HCT116 (cell line): ENCODE results near the gene TDRD10. TPM values are rescaled to one million over a fixed set of nuclear protein-coding genes. Genes with fewer than 3 reads are reported as not detected.

ENCODE experiments used
- ATAC-seq: fragments of 200-7000 bp; cut with Tn5 transposase; 2 replicates; pipeline ENCODE4 v1.9.1; 2020; ENCODE audit warnings: mild to moderate bottlenecking, moderate library complexity
- BruUV-seq: library from RNA; stranded (reverse); fragments of 400-500 nt; replicated peaks from 2 replicates; lab custom pipeline; 2021; lab: Mats Ljungman, UMichigan
- CTCF ChIA-PET: fragments of 300-600 bp; sonication (Branson Sonifier 250); formaldehyde crosslinking; loops from one replicate; lab custom pipeline; 2021; ENCODE audit warnings: antibody characterized with exemption; lab: Charles Lee
- POLR2A ChIA-PET: fragments of 300-600, 350-600 bp; sonication (Branson Sonifier 250); formaldehyde crosslinking; loops from one replicate; lab custom pipeline; 2021; ENCODE audit warnings: antibody characterized with exemption; lab: Charles Lee
- RAD21 ChIA-PET, 2 experiments: fragments of 300-600 bp; sonication (Branson Sonifier 250); formaldehyde crosslinking; loops; one replicate each; lab custom pipeline; 2023; ENCODE audit warnings: low total read pairs in 2 of 2; ENCODE audit not compliant: uncharacterized antibody in 2 of 2, unreplicated experiment in 2 of 2, low non-redundant PET in 1 of 2; lab: Charles Lee
- DNase-seq: peaks from one replicate; pipeline ENCODE4 v3.0.0-alpha.2; 2010; ENCODE audit warnings: low read depth, low spot score
- H2AFZ ChIP-seq: fragments of 200-600 bp; shearing (Covaris generic), sonication (generic); 2 replicates; pipeline ENCODE4 v1.6.1; 2017; ENCODE audit warnings: low read depth, mixed run types, mixed read lengths, antibody characterized with exemption, low read length; ENCODE audit not compliant: poor library complexity, severe bottlenecking
- H3K27ac ChIP-seq: 2 replicates; pipeline ENCODE4 v1.5.1; 2012; ENCODE audit warnings: low read depth, low read length
- H3K27me3 ChIP-seq: fragments of 200-600 bp; sonication (generic); 2 replicates; pipeline ENCODE4 v1.6.1; 2016; ENCODE audit warnings: mixed run types, low read length, mixed read lengths; ENCODE audit not compliant: insufficient read depth
- H3K36me3 ChIP-seq, 2 experiments: fragments of 200-500 bp in 1 of 2; fragments of 200-600 bp in 1 of 2; sonication (Bioruptor generic) in 1 of 2; sonication (generic) in 1 of 2; 2 replicates each; pipeline versions ENCODE4 v1.5.1 to v1.6.1; 2014 to 2016; ENCODE audit warnings: low read length in 2 of 2, inconsistent platforms in 1 of 2, mixed read lengths in 1 of 2, mixed run types in 1 of 2; ENCODE audit not compliant: insufficient read depth in 2 of 2, control insufficient read depth in 1 of 2
- H3K4me1 ChIP-seq, 2 experiments: fragments of 200-600 bp in 1 of 2; sonication (generic) in 1 of 2; 2 replicates each; pipeline versions ENCODE4 v1.5.1 to v1.6.1; 2012 to 2017; ENCODE audit warnings: low read length in 2 of 2, inconsistent platforms in 1 of 2, mild to moderate bottlenecking in 1 of 2, mixed read lengths in 1 of 2, mixed run types in 1 of 2, moderate library complexity in 1 of 2; ENCODE audit not compliant: insufficient read depth in 2 of 2, control insufficient read depth in 1 of 2
- H3K4me2 ChIP-seq: fragments of 200-600 bp; sonication (generic); 2 replicates; pipeline ENCODE4 v1.6.1; 2017; ENCODE audit warnings: mixed run types, low read length, mixed read lengths
- H3K4me3 ChIP-seq, 2 experiments: fragments of 200-600 bp in 1 of 2; sonication (generic) in 1 of 2; replicated peaks in 1 of 2; 2 replicates each; pipeline ENCODE4 v1.5.1; 2011 to 2016; ENCODE audit warnings: low read length in 2 of 2, control low read depth in 1 of 2, low read depth in 1 of 2, mild to moderate bottlenecking in 1 of 2, mixed read lengths in 1 of 2, mixed run types in 1 of 2
- H3K79me2 ChIP-seq: fragments of 200-600 bp; sonication (generic); 2 replicates; pipeline ENCODE4 v1.6.1; 2017; ENCODE audit warnings: mild to moderate bottlenecking, mixed run types, low read length, moderate library complexity, mixed read lengths; ENCODE audit not compliant: insufficient read depth
- H3K9ac ChIP-seq: fragments of 200-600 bp; sonication (generic); 2 replicates; pipeline ENCODE4 v1.6.1; 2016; ENCODE audit warnings: low read length, mixed read lengths
- H3K9me2 ChIP-seq: fragments of 200-600 bp; sonication (generic), shearing (Covaris generic); 2 replicates; pipeline ENCODE4 v1.6.1; 2017; ENCODE audit warnings: mixed run types, mild to moderate bottlenecking, moderate library complexity; ENCODE audit not compliant: insufficient read depth
- H3K9me3 ChIP-seq, 2 experiments: fragments of 200-500 bp in 1 of 2; fragments of 200-600 bp in 1 of 2; sonication (Bioruptor generic) in 1 of 2; sonication (generic) in 1 of 2; 2 replicates each; pipeline ENCODE4 v1.6.1; 2014 to 2017; ENCODE audit warnings: low read length in 2 of 2, mixed read lengths in 2 of 2, inconsistent platforms in 1 of 2, low read depth in 1 of 2, mild to moderate bottlenecking in 1 of 2, mixed run types in 1 of 2, moderate library complexity in 1 of 2; ENCODE audit not compliant: control insufficient read depth in 1 of 2, insufficient read depth in 1 of 2
- H4K20me1 ChIP-seq: fragments of 200-600 bp; sonication (generic), shearing (Covaris generic); 2 replicates; pipeline ENCODE4 v1.6.1; 2017; ENCODE audit warnings: mixed run types, mild to moderate bottlenecking, moderate library complexity; ENCODE audit not compliant: insufficient read depth
- CBX3 ChIP-seq: IDR thresholded peaks from 2 replicates; pipeline ENCODE4 v1.6.1; 2012; ENCODE audit warnings: low read depth
- CEBPB ChIP-seq: IDR thresholded peaks from 2 replicates; pipeline ENCODE4 v1.6.1; 2012; ENCODE audit warnings: low read depth
- CTCF ChIP-seq, 3 experiments: fragments of 200-600 bp in 1 of 3; sonication (generic) in 1 of 3; IDR thresholded peaks in 2 of 3; conservative IDR thresholded peaks in 1 of 3; 2 replicates each; pipeline ENCODE4 v1.5.1; 2012 to 2017; ENCODE audit warnings: low read depth in 2 of 3, low read length in 2 of 3, antibody characterized with exemption in 1 of 3, borderline replicate concordance in 1 of 3, control low read depth in 1 of 3, mild to moderate bottlenecking in 1 of 3, mixed read lengths in 1 of 3, mixed run types in 1 of 3, moderate library complexity in 1 of 3; ENCODE audit not compliant: insufficient read depth in 1 of 3
- EGR1 ChIP-seq: IDR thresholded peaks from 2 replicates; pipeline ENCODE4 v1.6.1; 2012; ENCODE audit warnings: low read depth
- ELF1 ChIP-seq: IDR thresholded peaks from 2 replicates; pipeline ENCODE4 v1.6.1; 2012; ENCODE audit warnings: low read depth, borderline replicate concordance
- EZH2 ChIP-seq: fragments of 200-600 bp; sonication (generic); IDR thresholded peaks from 2 replicates; pipeline ENCODE4 v1.6.1; 2017; ENCODE audit warnings: antibody characterized with exemption, mixed run types
- MAX ChIP-seq: IDR thresholded peaks from 2 replicates; pipeline ENCODE4 v1.6.1; 2012
- POLR2A ChIP-seq: IDR thresholded peaks from 2 replicates; pipeline ENCODE4 v1.7.0; 2011; ENCODE audit warnings: borderline replicate concordance; ENCODE audit not compliant: insufficient read depth, insufficient read length; ENCODE audit errors: extremely low read depth
- SP1 ChIP-seq: IDR thresholded peaks from 2 replicates; pipeline ENCODE4 v1.6.1; 2012; ENCODE audit warnings: low read depth
- SRF ChIP-seq: IDR thresholded peaks from 2 replicates; pipeline ENCODE4 v1.6.1; 2012; ENCODE audit warnings: low read depth
- TCF7L2 ChIP-seq: IDR thresholded peaks from 2 replicates; pipeline ENCODE4 v1.7.0; 2011; ENCODE audit warnings: borderline replicate concordance, inconsistent platforms; ENCODE audit not compliant: insufficient read depth, insufficient read length; ENCODE audit errors: extremely low read depth
- YY1 ChIP-seq: IDR thresholded peaks from 2 replicates; pipeline ENCODE4 v1.6.1; 2011; ENCODE audit warnings: low read length, low read depth, moderate library complexity, mild to moderate bottlenecking; ENCODE audit not compliant: insufficient replicate concordance; ENCODE audit errors: extremely low read depth
- ZFX ChIP-seq: fragments of 450-650 bp; IDR thresholded peaks from 2 replicates; pipeline ENCODE4 v1.6.1; 2017
- ZNF274 ChIP-seq: fragments of 200-500 bp; sonication (Bioruptor generic); IDR thresholded peaks from 2 replicates; pipeline ENCODE4 v1.6.1; 2014; ENCODE audit warnings: mild to moderate bottlenecking, low read depth, low read length, inconsistent platforms
- intact Hi-C: fragments of 100-400 bp; cut with micrococcal nuclease; formaldehyde crosslinking; loops from 2 replicates; pipeline ENCODE4 v1.10.0; 2022
- total RNA-seq: library from RNA; stranded (reverse); gene quantifications from one replicate; pipeline ENCODE4 v1.2.1, GENCODE V29; 2021; ENCODE audit not compliant: unreplicated experiment

The TDRD10 gene
- total RNA-seq, 1 experiment from 2014 or later: not detected

GRCh38 chr1:154581766-154582165 is 79.7 kb downstream of the TDRD10 start:
- no peak overlapping the region for H2AFZ ChIP-seq
- ATAC-seq: no peak
- no peak overlapping the region for H3K4me2 ChIP-seq
- H3K4me3 ChIP-seq: no peak overlapping the region
- ChIA-PET POLR2A (no interaction called here), RAD21 (no interaction called here), CTCF (no interaction called here)
- no peaks in the 10 kb centered on the region for H4K20me1 ChIP-seq
- no peaks in the 10 kb centered on the region for H3K9me3 ChIP-seq
- no peaks in the 10 kb centered on the region for H3K9me2 ChIP-seq
- H3K27me3 ChIP-seq: no peaks in the 10 kb centered on the region
- H3K4me1 ChIP-seq: no peaks in the 10 kb centered on the region
- H3K9ac ChIP-seq: no peak overlapping the region
- H3K27ac ChIP-seq: no peak overlapping the region
- no peak for DNase-seq
- no peak for TF ChIP-seq SP1
- peaks cover 60 to 74% of the 10 kb centered on the region in 2 experiments; a peak in 3 of 4 replicates for H3K36me3 ChIP-seq
- BruUV-seq: no TSS peak
- intact Hi-C loops: no loop called here
- H3K79me2 ChIP-seq: no peaks in the 10 kb centered on the region

DNA sequence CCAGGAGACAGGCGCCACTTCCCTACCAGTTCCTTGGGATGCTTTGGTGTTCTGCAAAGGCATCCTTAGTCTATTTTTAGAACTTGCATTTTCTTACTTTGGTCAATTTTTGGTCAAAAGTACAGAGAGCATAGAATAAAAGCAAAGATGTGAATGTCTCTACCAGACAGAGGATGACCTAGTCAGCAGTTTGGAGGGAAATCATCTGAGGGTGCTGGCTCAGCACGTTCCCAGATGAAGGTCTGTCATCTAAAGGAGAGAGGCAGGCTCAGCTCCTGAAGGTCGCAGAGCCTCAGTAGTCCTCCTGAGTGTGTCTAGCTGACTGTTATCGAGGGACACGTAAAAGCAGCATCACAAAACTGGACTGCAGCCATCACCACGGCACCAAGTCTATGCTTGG is 80.9 kb downstream of the TDRD10 start:
- H3K9me2 ChIP-seq: no peaks in the 10 kb centered on the region
- CTCF ChIA-PET: no interaction called here
- no peaks in the 10 kb centered on the region for H3K4me1 ChIP-seq
- H3K27me3 ChIP-seq: no peaks in the 10 kb centered on the region
- TF ChIP-seq TCF7L2: no peak
- no peak overlapping the region for H2AFZ ChIP-seq
- H4K20me1 ChIP-seq: no peaks in the 10 kb centered on the region
- intact Hi-C loops: no loop called here
- POLR2A ChIA-PET: no interaction called here
- H3K4me3 ChIP-seq: no peak overlapping the region
- H3K9me3 ChIP-seq: no peaks in the 10 kb centered on the region
- H3K4me2 ChIP-seq: no peak overlapping the region
- H3K27ac ChIP-seq: no peak overlapping the region
- DNase-seq (no peak), ATAC-seq (no peak)
- H3K9ac ChIP-seq: no peak overlapping the region
- RAD21 ChIA-PET: no interaction called here
- BruUV-seq: no TSS peak
- H3K36me3 ChIP-seq: peaks cover 67 to 85% of the 10 kb centered on the region in 2 experiments
- no peaks in the 10 kb centered on the region for H3K79me2 ChIP-seq

DNA sequence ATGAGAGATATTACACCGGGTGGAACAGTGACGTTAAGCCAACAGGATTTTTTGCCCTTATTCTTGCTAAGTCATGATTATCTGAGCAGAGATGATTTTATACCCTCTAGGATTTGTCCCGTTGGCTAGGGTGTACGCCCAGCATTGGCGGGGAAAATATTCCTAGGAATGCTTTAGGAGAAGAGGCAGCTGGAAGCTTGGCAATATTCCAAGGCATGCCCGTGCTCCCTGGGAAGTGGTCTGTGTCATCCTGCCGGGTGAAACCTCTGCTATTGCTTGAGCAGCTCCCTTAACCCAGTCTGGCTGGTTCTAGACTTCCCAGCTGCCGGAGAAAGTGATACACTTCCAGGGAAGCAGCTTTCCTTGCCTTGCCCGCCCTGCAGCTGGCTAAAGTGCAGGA is 81.8 kb downstream of the TDRD10 start:
- H3K79me2 ChIP-seq: no peaks in the 10 kb centered on the region
- ChIA-PET POLR2A (no interaction called here), CTCF (no interaction called here), RAD21 (no interaction called here)
- no peaks in the 10 kb centered on the region for H4K20me1 ChIP-seq
- H3K27me3 ChIP-seq: no peaks in the 10 kb centered on the region
- H3K36me3 ChIP-seq: peaks cover 71 to 88% of the 10 kb centered on the region in 2 experiments
- no peak for DNase-seq
- no peak for ATAC-seq
- H3K9ac ChIP-seq: no peak overlapping the region
- H3K4me1 ChIP-seq: no peaks in the 10 kb centered on the region
- H3K27ac ChIP-seq: no peak overlapping the region
- H2AFZ ChIP-seq: no peak overlapping the region
- H3K4me2 ChIP-seq: no peak overlapping the region
- no peak overlapping the region for H3K4me3 ChIP-seq
- no peaks in the 10 kb centered on the region for H3K9me2 ChIP-seq
- intact Hi-C loops: no loop called here
- BruUV-seq: no TSS peak
- no peaks in the 10 kb centered on the region for H3K9me3 ChIP-seq
- no peak for TF ChIP-seq ZNF274
- TF ChIP-seq YY1: no peak
- TF ChIP-seq EZH2: no peak
- no peak for TF ChIP-seq MAX
- TF ChIP-seq TCF7L2: no peak
- TF ChIP-seq ELF1: no peak
- no peak for TF ChIP-seq SRF
- no peak for TF ChIP-seq CEBPB
- TF ChIP-seq EGR1: no peak
- no peak for TF ChIP-seq SP1
- no peak for TF ChIP-seq CBX3
- no peak for TF ChIP-seq ZFX
- no peak for TF ChIP-seq CTCF (IDR thresholded peaks at IDR 0.05 in 2 of 3, conservative IDR thresholded peaks at IDR 0.05 in 1 of 3; ENCODE audit: borderline replicate concordance in 1 of 3, insufficient read depth in 1 of 3, low read depth in 2 of 3, low read length in 2 of 3)
- no peak for TF ChIP-seq POLR2A
